Ishikawa (cell line): ENCODE data around the gene MSRB3.

Experiments
- EGR1 ChIP-seq: IDR thresholded peaks from 2 replicates; pipeline ENCODE4 v1.6.1; 2012
- RAD21 ChIP-seq: IDR thresholded peaks from 2 replicates; pipeline ENCODE4 v1.6.1; 2012; ENCODE audit warnings: low read depth
- REST ChIP-seq: IDR thresholded peaks from 2 replicates; pipeline ENCODE4 v1.6.1; 2012; ENCODE audit warnings: low read depth, mild to moderate bottlenecking
- TAF1 ChIP-seq: IDR thresholded peaks from 2 replicates; pipeline ENCODE4 v1.6.1; 2012; ENCODE audit warnings: low read depth, mild to moderate bottlenecking
- YY1 ChIP-seq: IDR thresholded peaks from 2 replicates; pipeline ENCODE4 v1.6.1; 2012; ENCODE audit warnings: low read depth

- no peak for TF ChIP-seq TAF1
- no peak for TF ChIP-seq YY1
- TF ChIP-seq REST: no peak
- no peak for TF ChIP-seq EGR1
- no peak for TF ChIP-seq RAD21
Measured at GRCh38 chr12:65495233-65495632, 216.8 kb downstream of the MSRB3 start.
